Measurements from ENCODE around the gene CFAP43. TPM values are rescaled to one million over a fixed set of nuclear protein-coding genes. Genes with fewer than 3 reads are reported as not detected.

Gene CFAP43
- total RNA-seq, 1 experiment from 2014 or later = 0.42 TPM

GRCh38 chr10:104247513-104248146 is 15.5 kb upstream of the CFAP43 start:
- ChIA-PET CTCF (no interaction called here), POLR2A (no interaction called here)
- DNase-seq (ENCODE audit: low spot score) (no peak), ATAC-seq (no peak)
- H3K27me3 Mint-ChIP-seq (ENCODE audit: low read depth) = peaks cover 16% of the 10 kb centered on the region
- no peak overlapping the region for H3K4me3 Mint-ChIP-seq
- H3K4me1 Mint-ChIP-seq = peaks cover 26% of the 10 kb centered on the region
- no peak overlapping the region for H3K27ac Mint-ChIP-seq
- H3K9me3 Mint-ChIP-seq = peaks cover 38% of the 10 kb centered on the region
- peaks cover 7% of the 10 kb centered on the region; the same call in 1 of the 2 replicates for H3K36me3 Mint-ChIP-seq
- TF ChIP-seq, protein P1, sequence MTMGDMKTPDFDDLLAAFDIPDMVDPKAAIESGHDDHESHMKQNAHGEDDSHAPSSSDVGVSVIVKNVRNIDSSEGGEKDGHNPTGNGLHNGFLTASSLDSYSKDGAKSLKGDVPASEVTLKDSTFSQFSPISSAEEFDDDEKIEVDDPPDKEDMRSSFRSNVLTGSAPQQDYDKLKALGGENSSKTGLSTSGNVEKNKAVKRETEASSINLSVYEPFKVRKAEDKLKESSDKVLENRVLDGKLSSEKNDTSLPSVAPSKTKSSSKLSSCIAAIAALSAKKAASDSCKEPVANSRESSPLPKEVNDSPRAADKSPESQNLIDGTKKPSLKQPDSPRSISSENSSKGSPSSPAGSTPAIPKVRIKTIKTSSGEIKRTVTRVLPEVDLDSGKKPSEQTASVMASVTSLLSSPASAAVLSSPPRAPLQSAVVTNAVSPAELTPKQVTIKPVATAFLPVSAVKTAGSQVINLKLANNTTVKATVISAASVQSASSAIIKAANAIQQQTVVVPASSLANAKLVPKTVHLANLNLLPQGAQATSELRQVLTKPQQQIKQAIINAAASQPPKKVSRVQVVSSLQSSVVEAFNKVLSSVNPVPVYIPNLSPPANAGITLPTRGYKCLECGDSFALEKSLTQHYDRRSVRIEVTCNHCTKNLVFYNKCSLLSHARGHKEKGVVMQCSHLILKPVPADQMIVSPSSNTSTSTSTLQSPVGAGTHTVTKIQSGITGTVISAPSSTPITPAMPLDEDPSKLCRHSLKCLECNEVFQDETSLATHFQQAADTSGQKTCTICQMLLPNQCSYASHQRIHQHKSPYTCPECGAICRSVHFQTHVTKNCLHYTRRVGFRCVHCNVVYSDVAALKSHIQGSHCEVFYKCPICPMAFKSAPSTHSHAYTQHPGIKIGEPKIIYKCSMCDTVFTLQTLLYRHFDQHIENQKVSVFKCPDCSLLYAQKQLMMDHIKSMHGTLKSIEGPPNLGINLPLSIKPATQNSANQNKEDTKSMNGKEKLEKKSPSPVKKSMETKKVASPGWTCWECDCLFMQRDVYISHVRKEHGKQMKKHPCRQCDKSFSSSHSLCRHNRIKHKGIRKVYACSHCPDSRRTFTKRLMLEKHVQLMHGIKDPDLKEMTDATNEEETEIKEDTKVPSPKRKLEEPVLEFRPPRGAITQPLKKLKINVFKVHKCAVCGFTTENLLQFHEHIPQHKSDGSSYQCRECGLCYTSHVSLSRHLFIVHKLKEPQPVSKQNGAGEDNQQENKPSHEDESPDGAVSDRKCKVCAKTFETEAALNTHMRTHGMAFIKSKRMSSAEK (CRISPR knock-in tag; IDR thresholded peaks at IDR 0.05; ENCODE audit: borderline replicate concordance) = no peak
- no peak for TF ChIP-seq GRHL2 (CRISPR knock-in tag; IDR thresholded peaks at IDR 0.05; ENCODE audit: insufficient replicate concordance, severe bottlenecking)
- TF ChIP-seq ETV6 (CRISPR knock-in tag; IDR thresholded peaks at IDR 0.05) = no peak
- no peak for TF ChIP-seq ZNF671 (CRISPR knock-in tag; IDR thresholded peaks at IDR 0.05)
- TF ChIP-seq MYBL2 (CRISPR knock-in tag; IDR thresholded peaks at IDR 0.05) = no peak
- no peak for TF ChIP-seq FOXJ3 (CRISPR knock-in tag; IDR thresholded peaks at IDR 0.05; ENCODE audit: borderline replicate concordance)
- TF ChIP-seq ZNF263 (CRISPR knock-in tag; IDR thresholded peaks at IDR 0.05; ENCODE audit: low read depth) = no peak
- TF ChIP-seq ZBTB21 (CRISPR knock-in tag; IDR thresholded peaks at IDR 0.05; ENCODE audit: borderline replicate concordance) = no peak
- no peak for TF ChIP-seq HMGXB4 (CRISPR knock-in tag; IDR thresholded peaks at IDR 0.05)
- TF ChIP-seq, protein P2, sequence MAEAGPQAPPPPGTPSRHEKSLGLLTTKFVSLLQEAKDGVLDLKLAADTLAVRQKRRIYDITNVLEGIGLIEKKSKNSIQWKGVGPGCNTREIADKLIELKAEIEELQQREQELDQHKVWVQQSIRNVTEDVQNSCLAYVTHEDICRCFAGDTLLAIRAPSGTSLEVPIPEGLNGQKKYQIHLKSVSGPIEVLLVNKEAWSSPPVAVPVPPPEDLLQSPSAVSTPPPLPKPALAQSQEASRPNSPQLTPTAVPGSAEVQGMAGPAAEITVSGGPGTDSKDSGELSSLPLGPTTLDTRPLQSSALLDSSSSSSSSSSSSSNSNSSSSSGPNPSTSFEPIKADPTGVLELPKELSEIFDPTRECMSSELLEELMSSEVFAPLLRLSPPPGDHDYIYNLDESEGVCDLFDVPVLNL (CRISPR knock-in tag; IDR thresholded peaks at IDR 0.05; ENCODE audit: borderline replicate concordance, low read depth) = no peak
- no peak for TF ChIP-seq ZNF219 (CRISPR knock-in tag; IDR thresholded peaks at IDR 0.05; ENCODE audit: borderline replicate concordance)
- TF ChIP-seq TEAD4 (CRISPR knock-in tag; IDR thresholded peaks at IDR 0.05) = no peak
- TF ChIP-seq NFATC4 (CRISPR knock-in tag; IDR thresholded peaks at IDR 0.05) = no peak
- no peak for TF ChIP-seq ZNF232 (CRISPR knock-in tag; IDR thresholded peaks at IDR 0.05)
- no peak for TF ChIP-seq USF1 (CRISPR knock-in tag; IDR thresholded peaks at IDR 0.05)
- TF ChIP-seq CREM (CRISPR knock-in tag; IDR thresholded peaks at IDR 0.05) = no peak

DNA sequence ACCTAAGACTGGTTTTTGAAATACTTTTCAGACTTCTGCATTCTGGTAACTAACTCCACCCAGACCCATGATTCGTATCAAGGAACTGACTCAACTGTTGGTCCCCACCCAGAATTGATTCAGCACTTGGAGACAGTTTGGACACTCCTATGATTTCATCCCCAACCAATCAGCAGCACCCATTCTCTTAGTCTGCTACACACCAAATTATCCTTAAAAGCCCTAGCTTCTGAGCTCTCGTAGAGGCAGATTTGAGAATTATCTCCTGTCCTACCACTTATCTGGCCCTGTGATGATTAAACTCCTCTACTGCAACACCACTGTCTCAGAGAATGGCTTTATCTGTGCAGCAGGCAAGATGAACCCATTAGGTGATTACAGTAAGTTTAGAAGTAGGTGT is 14.8 kb upstream of the CFAP43 start:
- Mint-ChIP-seq H3K4me3 (no peak overlapping the region), H3K27ac (no peak overlapping the region), H3K4me1 (peaks cover 19% of the 10 kb centered on the region), H3K36me3 (peaks cover 7% of the 10 kb centered on the region; the same call in 1 of the 2 replicates), H3K9me3 (peaks cover 36% of the 10 kb centered on the region), H3K27me3 (ENCODE audit: low read depth) (peaks cover 10% of the 10 kb centered on the region)
- POLR2A ChIA-PET = no interaction called here
- DNase-seq (ENCODE audit: low spot score) (no peak), ATAC-seq (no peak)
- CTCF ChIA-PET = no interaction called here
- TF ChIP-seq ARID4B (CRISPR knock-in tag; IDR thresholded peaks at IDR 0.05; ENCODE audit: borderline replicate concordance) = no peak
- no peak for TF ChIP-seq AFF4 (CRISPR knock-in tag; IDR thresholded peaks at IDR 0.05; ENCODE audit: borderline replicate concordance)

Measured in WTC11 (cell line).